Kidney glomerular epithelial cell (primary cell): ENCODE data around the gene GNAZ.
A peak's percentile ranks its signal among the peaks of the same experiment; 100 is the strongest.

ENCODE experiments used
- DNase-seq: peaks from one replicate; lab custom pipeline; 2025; lab: John Stamatoyannopoulos, UW

GNAZ gene

DNA sequence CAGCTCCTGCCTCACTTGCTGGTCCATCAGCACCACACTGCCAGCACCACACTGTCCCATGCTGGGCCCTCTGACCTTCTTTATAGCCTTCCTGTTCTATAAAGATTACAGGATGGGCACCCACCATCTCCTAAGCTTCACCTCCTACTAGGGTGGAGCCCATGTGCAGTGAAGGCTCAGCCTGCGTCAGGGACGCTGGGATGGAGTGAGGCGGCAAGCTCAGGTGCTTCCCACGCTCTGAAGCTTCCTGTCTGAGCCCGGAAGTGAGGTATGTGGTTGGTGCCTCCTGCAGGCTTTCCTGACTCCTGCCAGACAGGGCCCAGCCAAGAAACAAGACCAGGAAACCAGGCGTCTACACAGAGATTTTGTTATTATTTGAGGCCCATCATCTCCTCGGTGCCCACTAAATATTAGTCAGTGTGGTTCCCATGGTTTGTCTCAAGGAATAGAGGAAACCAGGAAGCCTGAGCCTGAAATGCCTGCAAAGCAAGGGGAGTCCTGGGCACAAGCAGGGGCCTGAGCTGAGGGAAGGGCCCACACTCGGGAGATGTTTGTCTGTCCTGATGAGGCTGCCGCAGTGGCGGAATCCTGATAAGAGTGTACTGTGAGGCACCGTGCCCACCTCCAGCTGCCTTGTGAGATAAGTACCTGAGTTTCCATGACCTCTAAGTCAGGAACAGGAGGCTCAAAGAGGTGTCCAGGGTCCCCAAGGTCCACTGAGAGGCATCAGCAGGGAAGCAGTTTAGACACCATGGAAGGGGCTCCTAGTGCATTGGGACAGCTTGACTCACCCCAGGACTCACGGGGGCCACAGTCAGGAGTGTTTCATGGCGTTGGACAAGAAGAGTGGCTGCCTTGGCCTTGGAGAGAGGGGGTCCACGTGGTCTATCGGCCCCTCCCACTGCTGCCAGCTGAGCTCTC, 49.4 kb downstream of the GNAZ start:
- no peak for DNase-seq

DNA sequence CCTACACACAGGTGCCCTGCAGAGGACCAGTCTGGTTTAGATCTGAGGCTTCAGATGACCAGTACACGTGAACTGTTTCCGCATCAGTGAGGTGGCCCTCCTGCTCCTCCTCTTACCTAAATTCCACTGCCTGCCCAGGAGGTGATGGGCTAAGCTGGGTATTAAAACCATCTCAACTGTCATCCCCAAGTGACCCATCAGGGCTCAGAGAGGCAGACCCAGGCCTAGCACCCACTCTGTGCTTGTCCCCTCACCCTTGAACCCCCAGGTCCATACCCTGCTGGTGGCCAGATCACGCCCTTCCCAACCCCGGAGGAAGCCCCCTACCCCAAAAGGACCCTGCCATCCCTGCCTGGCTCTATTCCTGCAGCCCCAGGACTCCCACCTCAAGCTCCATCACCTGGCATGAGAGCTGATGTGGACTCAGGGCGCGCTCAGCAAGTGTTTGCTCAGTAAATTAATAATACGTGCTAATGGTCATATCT, 50.1 kb downstream of the GNAZ start:
- DNase-seq = no peak

DNA sequence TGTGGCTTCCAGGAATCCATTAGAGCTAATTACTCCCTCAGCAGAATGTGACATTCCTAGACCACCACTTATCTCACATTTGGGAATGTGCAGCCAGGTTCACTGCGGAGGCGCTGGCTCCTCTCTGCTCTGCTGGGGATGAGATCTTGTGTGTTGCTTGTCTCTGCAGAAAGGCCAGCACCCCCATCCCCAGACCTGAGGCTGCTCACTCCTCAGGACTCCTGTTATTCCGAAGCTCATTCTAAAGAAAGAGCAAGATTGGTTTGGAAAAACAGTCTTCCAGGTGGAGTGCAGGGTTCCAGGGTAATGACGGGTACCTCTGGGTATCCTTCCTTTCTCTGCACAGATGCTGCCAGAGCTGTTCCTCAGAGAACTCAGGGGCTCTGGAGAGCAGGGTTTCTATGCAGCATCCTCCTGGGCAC, 50.7 kb downstream of the GNAZ start:
- DNase-seq = no peak

DNA sequence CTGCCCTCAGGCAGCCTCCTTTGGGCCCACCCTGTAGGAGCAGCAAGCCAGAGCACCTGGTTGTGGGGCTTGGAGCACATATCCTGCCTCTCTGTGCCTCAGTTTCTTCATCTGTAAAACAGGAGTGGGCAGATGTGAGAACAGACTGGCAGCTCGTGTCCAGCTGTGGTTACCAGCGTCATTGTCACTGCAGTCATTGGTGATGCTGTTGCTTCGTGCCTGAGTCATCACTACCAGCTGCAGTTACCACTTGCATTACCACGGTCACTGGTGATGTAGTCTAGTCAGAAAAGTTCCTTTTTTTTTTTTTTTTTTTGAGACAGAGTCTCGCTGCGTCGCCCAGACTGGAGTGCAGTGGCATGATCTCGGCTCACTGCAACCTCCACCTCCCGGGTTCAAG, 51.1 kb downstream of the GNAZ start:
- DNase-seq = no peak

DNA sequence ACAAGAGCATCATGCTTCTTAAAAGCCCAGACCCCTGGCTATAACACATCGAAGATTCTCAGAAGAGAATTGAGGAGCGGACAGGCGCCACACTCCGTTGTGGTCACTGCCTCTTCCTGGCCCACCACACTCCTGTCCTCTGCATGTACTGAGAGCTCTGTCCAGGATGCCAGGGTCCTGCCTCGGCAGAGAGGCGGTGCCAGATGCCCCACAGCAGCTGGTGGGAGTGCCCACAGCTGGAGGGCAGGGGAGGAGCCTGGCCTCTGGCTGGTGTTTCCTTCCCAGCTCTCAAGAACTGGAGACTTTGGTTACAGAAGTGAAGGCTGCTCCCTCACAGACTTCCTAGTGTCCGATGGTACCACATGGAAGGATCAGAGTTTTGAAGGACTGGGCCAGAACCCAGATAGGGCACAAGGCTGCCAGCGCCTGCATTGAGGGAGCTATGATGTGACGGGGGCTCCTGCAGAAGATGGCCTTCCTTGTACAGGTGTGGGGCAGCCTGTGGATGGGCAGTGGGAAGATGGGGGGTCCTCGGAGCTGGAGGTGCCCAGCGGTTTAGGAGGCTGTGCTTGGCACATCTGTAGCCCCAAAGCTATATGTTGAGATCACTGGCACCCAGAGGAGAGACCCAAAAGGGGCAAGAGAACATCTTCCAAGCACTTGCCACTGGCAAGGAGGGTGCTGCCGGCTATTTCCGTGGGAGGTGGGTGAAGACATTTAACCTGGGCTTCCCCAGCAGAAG, 52.1 kb downstream of the GNAZ start:
- no peak for DNase-seq

DNA sequence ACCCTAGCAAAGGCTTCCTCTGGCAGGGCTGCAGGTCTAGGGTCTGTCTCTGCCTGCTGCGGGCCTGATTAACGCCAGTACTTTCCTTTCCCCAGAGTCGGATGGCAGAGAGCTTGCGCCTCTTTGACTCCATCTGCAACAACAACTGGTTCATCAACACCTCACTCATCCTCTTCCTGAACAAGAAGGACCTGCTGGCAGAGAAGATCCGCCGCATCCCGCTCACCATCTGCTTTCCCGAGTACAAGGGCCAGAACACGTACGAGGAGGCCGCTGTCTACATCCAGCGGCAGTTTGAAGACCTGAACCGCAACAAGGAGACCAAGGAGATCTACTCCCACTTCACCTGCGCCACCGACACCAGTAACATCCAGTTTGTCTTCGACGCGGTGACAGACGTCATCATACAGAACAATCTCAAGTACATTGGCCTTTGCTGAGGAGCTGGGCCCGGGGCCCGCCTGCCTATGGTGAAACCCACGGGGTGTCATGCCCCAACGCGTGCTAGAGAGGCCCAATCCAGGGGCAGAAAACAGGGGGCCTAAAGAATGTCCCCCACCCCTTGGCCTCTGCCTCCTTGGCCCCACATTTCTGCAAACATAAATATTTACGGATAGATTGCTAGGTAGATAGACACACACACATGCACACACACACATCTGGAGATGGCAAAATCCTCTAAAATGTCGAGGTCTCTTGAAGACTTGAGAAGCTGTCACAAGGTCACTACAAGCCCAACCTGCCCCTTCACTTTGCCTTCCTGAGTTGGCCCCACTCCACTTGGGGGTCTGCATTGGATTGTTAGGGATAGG, 52.9 kb downstream of the GNAZ start:
- DNase-seq = no peak

DNA sequence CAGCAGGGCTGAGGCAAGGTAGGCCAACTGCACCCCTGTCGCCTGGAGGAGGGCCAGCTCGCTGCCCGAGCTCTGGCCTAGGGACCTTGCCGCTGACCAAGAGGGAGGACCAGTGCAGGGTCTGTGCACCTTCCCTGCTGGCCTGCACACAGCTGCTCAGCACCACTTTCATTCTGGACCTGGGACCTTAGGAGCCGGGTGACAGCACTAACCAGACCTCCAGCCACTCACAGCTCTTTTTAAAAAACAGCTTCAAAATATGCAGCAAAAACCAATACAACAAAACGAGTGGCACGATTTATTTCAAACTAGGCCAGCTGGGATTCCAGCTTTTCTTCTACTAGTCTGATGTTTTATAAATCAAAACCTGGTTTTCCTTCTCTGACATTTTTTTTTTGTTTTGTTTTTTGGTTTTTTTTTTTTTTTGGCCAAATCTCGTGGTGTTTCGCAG, 53.5 kb downstream of the GNAZ start:
- DNase-seq = no peak

DNA sequence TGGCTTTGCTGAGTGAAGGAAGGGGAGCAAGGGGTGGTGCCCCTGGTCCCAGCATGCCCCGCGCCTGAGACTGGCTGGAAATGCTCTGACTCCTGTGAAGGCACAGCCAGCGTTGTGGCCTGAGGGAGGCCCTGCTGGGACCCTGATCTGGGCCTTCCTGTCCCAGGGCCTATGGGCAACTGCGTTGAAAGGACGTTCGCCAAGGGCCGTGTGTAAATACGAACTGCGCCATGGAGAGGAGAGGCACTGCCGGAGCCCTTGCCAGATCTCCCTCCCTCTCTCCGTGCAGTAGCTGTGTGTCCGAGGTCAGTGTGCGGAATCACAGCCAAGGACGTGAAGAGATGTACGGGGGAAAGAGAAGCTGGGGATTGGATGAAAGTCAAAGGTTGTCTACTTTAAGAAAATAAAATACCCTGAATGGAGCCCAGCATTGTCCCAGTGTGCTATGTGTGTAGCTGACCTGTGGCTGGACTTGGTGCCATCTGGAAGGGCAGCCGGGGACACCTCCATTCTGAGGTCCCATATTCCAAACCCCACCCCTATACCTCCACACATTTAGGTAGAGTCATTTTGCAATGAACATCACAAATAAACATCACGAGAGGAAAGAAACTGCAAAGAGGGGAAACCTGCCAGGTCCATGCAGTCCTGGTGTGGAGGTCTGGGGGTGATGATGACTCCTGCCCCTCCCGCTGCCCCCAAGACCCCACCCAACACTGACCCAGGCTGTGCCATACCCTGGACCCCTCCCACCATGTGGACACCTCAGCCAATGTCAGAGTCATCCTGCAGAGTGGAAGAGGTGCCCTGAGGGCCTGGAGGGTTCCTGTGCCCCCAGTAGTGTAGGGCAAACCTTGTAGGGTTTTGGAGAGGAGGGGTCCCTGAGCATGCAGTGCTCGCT, 54.5 kb downstream of the GNAZ start:
- DNase-seq = no peak

DNA sequence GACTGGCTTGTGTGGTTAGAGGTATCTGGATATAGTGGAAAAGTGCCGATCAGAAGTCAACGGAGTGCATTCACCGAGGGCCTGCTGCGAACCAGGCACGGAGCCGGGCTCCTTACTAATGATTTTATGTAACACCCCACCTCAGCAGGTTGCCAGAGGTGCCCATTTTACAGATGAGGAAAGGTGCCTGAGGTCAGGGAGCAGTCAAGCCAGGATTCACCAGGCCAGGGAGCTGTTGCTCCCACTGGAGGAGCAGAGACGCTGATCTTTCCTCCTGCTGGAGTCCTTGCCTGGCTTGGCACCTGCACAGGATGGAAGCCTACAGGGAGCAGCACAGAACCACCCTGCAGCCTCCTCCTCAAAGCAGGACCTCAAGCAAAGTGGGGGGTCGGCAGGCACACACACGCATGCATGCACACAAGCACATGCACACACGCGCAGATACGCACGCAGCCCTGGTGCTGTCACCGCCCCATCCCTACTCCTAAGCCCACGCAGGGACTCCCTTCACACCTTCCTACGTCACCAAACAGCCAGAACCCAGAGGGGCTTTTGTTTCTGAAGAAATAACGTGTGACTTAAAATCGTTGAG, 55.3 kb downstream of the GNAZ start:
- no peak for DNase-seq

DNA sequence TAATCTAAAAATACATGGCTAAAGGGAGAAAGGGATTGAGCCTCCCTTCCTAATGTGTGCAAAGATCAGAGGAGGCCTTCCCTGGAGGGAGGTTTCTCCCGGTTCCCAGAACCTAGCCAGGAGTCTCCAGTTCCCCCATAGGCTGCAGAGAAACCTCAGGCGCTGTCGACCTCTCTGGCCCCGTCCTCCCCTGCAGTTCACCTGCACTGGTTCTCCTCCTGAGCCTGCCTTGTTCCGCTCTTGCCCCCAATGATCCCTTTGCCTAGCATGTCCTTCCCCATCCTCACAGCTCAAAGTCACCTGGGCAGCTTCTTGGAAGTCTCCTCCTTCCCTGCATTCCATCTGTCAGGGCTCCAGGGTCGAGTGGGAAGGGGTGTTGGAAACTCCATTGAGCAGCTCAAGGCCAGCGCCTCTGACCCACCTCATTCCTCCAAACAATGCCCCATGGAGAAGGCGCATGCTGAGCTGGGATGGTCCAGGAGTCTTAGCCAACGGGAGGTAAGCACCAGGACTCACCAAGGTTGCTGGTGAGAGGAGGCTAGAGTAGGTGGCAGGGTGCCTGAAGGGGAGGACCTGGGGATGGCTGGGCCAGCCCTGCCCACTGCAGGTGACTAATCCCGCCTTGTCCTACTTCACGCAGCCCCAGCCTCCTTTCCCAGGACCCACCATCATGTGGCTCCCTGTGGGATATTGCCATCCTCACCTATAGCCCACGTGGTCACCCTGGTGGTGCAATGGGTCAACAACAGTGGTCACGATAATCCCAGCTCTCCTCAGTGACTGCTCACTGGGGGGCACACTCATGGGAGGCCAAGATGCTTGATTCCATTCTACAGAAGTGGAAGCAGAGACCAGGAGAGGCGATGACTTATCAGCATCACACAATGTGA, 56.1 kb downstream of the GNAZ start:
- DNase-seq = no peak

DNA sequence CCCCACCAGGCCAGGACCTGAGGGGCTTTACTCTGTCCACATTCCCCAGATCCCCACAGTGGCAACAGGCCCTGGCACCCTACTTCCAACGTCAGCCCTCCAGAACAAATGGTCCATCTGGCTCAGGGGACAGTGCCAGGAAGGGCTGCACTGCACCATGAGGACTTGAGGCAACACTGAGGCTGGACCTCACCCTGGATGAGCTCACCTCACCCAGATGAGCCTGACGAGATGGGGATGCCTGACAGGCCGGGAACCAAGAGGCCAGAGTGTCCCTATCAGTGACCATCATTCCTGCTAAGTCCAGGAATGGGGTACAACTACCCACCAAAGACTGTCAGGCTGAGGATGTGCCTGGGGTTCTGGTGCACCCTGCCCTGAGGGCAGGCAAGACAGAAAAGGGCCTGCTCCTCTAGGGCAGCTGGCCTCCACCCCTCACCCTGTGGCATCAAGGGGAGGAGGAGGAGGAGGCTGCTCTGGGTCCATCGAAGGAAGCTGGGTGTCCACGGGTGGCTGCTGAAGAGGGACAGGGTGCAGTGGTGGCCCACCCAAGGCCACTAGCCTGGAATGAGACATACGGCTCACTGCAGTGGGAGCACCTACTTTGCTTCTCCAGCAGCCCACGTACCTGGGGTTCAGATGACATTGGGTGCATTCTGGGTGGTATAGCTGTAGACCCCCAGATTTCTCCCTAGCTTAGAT, 56.9 kb downstream of the GNAZ start:
- no peak for DNase-seq

DNA sequence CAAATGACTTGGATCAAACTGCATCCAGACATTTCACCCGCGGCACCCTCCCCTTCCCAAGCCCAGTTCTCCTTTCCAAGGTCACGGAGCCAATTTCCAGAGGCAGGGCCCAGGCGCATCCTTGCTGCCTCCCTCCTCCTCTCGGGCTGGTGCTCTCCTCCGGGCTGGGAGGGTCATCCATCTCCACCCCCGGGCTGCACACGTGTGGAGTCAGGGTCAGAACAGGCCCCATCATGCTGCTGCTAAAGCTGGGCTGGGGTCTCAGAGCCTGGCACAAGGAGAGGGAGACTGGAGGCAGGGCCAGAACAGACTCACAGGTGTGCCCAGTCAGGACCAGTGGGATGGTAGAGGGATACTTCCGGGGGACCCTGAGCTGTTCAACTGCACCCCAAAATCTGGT, 57.5 kb downstream of the GNAZ start:
- DNase-seq = no peak

DNA sequence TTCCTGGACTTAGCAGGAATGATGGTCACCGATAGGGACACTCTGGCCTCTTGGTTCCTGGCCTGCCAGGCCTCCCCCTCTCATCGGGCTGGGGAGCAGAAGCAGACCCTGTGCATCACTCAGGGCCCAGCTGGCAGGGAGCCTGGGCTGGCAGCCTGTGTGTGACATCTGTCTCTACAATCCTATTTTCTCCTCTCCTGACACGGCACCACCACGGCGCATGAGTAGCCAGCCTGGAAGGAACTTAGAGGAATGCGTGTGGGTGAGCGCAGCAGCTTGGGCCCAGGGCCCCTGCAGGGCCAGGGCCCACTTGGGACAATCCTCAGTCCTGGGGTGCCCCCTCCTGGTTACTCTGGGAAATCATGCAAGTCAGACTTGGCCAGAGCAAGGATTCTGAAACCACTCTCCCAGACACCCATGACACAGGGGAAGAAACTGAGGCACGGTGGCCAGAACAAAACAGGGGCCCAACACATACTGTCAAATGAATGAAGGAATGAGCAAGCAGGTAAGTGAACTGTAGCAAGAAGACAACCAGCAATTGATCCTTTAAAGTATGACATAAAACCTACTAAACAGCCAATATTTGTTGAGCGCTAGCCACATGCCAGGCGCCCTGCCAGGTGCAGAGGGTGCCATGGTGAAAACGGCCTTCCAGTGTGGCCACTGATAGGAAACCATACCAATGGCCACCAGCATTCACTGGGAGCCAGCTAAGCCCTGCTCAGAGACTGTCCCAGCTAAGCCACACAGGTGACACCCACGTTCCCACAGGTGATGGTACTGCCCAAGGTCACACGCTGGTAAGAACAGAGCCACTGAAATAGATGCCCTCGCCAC, 58.2 kb downstream of the GNAZ start:
- peak; percentile 31 for DNase-seq

DNA sequence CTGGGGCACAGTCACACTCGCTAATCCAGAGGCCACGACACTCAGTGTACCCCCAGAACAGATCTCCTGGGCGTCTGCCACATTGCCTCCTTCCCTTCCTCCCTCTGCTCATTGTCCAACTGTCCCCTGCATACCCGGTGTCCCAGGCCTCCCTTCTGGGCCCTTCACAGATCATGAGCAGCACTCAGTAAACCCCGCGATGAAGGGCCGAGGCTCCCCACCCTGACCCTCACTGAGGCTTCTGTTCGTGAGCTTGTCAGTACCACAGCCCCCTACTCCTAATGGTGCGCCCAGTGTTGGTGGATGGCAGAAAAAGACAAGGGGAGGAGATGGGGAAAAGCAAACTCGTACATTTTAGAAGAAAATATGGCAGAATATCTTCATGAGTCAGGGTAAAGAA, 58.8 kb downstream of the GNAZ start:
- DNase-seq = no peak

DNA sequence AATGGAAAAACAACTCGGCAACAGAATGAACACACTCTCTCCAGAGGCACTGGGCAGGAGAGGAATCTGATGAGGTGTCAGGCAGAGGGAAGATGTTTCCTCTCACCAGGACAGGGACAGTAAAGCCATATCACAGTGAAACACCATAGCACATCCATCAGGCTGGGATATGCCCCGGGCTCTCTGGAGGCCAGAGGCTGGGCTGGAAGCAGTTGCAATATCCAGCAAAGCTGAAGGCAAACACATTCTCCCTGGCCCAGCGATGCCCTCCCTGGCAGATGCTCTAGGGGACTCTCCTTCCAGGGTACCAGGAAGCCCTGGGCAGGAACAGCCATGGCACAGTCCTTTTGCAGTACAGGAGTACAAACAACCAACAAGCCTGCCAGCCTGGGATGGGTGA, 60.4 kb downstream of the GNAZ start:
- no peak for DNase-seq

DNA sequence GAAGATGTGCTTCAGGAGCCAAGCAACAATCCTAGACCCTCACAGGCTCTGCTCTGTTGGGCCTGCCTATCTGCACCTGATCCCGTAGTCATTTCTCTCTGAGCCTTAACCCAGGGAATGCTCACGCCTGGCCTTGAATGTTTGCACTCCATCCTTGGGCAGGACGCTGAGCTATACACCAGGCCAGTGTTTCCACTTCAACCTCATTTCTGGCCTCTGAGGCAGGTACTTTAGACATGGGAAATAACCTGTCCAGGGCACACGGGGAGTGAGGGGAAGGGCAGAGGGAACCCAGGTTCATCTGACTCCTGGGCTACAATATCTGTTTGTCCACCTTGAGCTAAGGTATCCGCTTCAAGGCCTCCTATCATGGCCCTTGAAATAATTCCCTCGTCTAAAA, 61.6 kb downstream of the GNAZ start:
- no peak for DNase-seq

DNA sequence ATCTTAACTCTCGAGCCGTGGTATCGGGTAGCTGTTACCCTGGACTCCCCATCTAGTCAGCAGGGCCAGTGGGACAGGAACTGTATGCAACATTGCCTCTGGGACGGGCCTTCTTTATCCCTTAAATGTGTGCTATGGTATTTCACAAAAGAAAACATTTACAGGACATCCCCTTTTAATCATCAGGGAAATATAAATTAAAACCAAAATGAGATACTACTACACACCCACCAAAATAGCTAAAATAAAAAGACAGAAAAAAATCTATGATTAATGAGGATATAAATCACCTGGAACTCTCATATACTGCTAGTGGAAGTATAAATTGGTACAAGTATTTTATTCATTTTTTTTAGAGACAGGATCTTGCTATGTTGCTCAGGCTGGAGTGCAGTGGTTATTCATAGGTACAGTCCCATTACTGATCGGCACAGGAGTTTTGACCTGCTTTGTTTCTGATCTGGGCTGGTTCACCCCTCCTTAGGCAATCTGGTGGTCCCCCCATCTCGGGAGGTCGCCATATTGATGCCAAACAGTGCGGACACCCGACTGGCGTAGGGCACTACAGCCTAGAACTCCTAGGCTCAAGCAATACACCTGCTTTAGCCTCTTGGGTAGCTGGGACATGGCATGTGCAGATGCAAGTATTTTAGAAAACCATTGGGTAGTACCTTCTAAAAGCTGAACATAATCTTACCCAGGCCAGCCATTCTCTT, 62.2 kb downstream of the GNAZ start:
- DNase-seq = no peak

DNA sequence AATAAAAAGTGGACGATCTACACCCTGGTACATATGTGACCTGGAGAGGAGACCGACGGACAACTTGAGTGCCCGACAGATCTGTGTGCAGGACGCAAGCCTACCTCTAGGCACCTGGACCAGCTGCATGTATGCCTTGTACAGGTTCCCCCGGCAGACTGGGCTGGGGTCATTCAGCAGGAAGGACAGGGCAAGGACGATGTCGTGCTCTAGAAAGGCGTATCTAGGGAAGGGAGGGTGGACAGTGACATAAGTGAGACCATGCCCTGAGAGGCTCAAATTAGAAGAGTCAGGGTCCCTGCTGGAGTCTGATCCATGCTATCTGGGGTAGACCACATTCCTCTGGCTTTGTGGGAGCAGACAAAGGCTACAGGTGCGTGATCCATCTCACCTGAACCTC, 63.6 kb downstream of the GNAZ start:
- DNase-seq = no peak
